Activated gamma-delta T cell treated with Interleukin-2 at 50 U/mL for 16 hours (primary cell): ENCODE data around the gene SVEP1.

Source experiments
- DNase-seq: peaks from one replicate; pipeline ENCODE4 v3.0.0-alpha.2; 2020

Gene SVEP1

GRCh38 chr9:110520120-110520701, 59.3 kb downstream of the SVEP1 start:
- no peak for DNase-seq

- DNase-seq, result no peak
These were observed 62.1 kb downstream of the SVEP1 start for GRCh38 chr9:110517483-110517882.

GRCh38 chr9:110514897-110515296, 64.6 kb downstream of the SVEP1 start:
- no peak for DNase-seq

GRCh38 chr9:110512817-110513216, 66.7 kb downstream of the SVEP1 start:
- no peak for DNase-seq

- no peak for DNase-seq
These were observed 69.7 kb downstream of the SVEP1 start for GRCh38 chr9:110509792-110510191.

- no peak for DNase-seq
These were observed 76.7 kb downstream of the SVEP1 start for GRCh38 chr9:110502842-110503241.

GRCh38 chr9:110499608-110500007, 79.9 kb downstream of the SVEP1 start:
- no peak for DNase-seq

- DNase-seq, result no peak
These were observed 92.3 kb downstream of the SVEP1 start for GRCh38 chr9:110487196-110487595.

GRCh38 chr9:110486218-110486617, 93.3 kb downstream of the SVEP1 start:
- no peak for DNase-seq

GRCh38 chr9:110479481-110479880, 100.1 kb downstream of the SVEP1 start:
- DNase-seq, result no peak

- DNase-seq, result no peak
These were observed 103.3 kb downstream of the SVEP1 start for GRCh38 chr9:110476251-110476650.

GRCh38 chr9:110472111-110472510, 107.4 kb downstream of the SVEP1 start:
- DNase-seq, result no peak

- DNase-seq, result no peak
These were observed 110.6 kb downstream of the SVEP1 start for GRCh38 chr9:110468950-110469349.

- no peak for DNase-seq
These were observed 114.4 kb downstream of the SVEP1 start for GRCh38 chr9:110465190-110465589.

GRCh38 chr9:110464321-110464720, 115.2 kb downstream of the SVEP1 start:
- DNase-seq, result no peak

- DNase-seq, result no peak
These were observed 116.0 kb downstream of the SVEP1 start for GRCh38 chr9:110463499-110463898.

- no peak for DNase-seq
These were observed 122.3 kb downstream of the SVEP1 start for GRCh38 chr9:110457245-110457644.

- DNase-seq, result no peak
These were observed 122.9 kb downstream of the SVEP1 start for GRCh38 chr9:110456681-110457080.

- no peak for DNase-seq
These were observed 123.7 kb downstream of the SVEP1 start for GRCh38 chr9:110455860-110456259.

GRCh38 chr9:110452227-110452801, 127.2 kb downstream of the SVEP1 start:
- DNase-seq, result no peak

- DNase-seq, result no peak
These were observed 127.8 kb downstream of the SVEP1 start for GRCh38 chr9:110451726-110452125.

- DNase-seq, result no peak
These were observed 132.1 kb downstream of the SVEP1 start for GRCh38 chr9:110447476-110447875.

GRCh38 chr9:110446171-110446570, 133.4 kb downstream of the SVEP1 start:
- DNase-seq, result no peak

- DNase-seq, result no peak
These were observed 134.6 kb downstream of the SVEP1 start for GRCh38 chr9:110444911-110445310.

- DNase-seq, result no peak
These were observed 135.7 kb downstream of the SVEP1 start for GRCh38 chr9:110443866-110444220.
